Measurements from ENCODE around the gene PDZD2.

Gene PDZD2

GRCh38 chr5:31733371-31733770 lies 94.4 kb downstream of the PDZD2 start:
- Histone ChIP-seq H3K27me3 (ENCODE audit: control insufficient read depth, low read length) (no peaks in the 10 kb centered on the region), H3K9me2 (replicated peaks; ENCODE audit: control insufficient read depth, low read length) (no peaks in the 10 kb centered on the region), H3F3A (ENCODE audit: control insufficient read depth, insufficient read depth) (no peaks in the 10 kb centered on the region), H3K27ac (ENCODE audit: low read depth, low read length) (no peak overlapping the region), H3K4me2 (ENCODE audit: low read length) (no peak overlapping the region), H3K4me3 (ENCODE audit: low read length) (no peak overlapping the region), H4K20me1 (ENCODE audit: control insufficient read depth, insufficient read depth, low read depth, low read length) (no peaks in the 10 kb centered on the region), H3K4me1 (ENCODE audit: control insufficient read depth, low read length) (no peaks in the 10 kb centered on the region), H3K9me3 (ENCODE audit: control insufficient read depth, insufficient read depth, low read length) (no peaks in the 10 kb centered on the region), H3K79me2 (ENCODE audit: control insufficient read depth, low read length) (no peaks in the 10 kb centered on the region), H3K36me3 (ENCODE audit: control insufficient read depth, low read length) (no peaks in the 10 kb centered on the region)
- TF ChIP-seq CTCF (IDR thresholded peaks at IDR 0.05; ENCODE audit: low read depth, low read length, poor library complexity, severe bottlenecking): no peak
- no peak for TF ChIP-seq EZH2phosphoT487 (IDR thresholded peaks at IDR 0.05; ENCODE audit: borderline replicate concordance, low read length)

- H3K9me2 ChIP-seq (replicated peaks; ENCODE audit: control insufficient read depth, low read length): no peaks in the 10 kb centered on the region
- H3K27me3 ChIP-seq (ENCODE audit: control insufficient read depth, low read length): no peaks in the 10 kb centered on the region
- H3K4me3 ChIP-seq (ENCODE audit: low read length): no peak overlapping the region
Measured at GRCh38 chr5:31736127-31736526, 97.2 kb downstream of the PDZD2 start.

GRCh38 chr5:31738199-31738598 lies 99.3 kb downstream of the PDZD2 start:
- no peaks in the 10 kb centered on the region for H3K4me1 ChIP-seq (ENCODE audit: control insufficient read depth, low read length)
- H4K20me1 ChIP-seq (ENCODE audit: control insufficient read depth, insufficient read depth, low read depth, low read length): no peaks in the 10 kb centered on the region
- H3K36me3 ChIP-seq (ENCODE audit: control insufficient read depth, low read length): no peaks in the 10 kb centered on the region
- TF ChIP-seq EZH2phosphoT487 (IDR thresholded peaks at IDR 0.05; ENCODE audit: borderline replicate concordance, low read length): no peak
- no peak for TF ChIP-seq CTCF (IDR thresholded peaks at IDR 0.05; ENCODE audit: low read depth, low read length, poor library complexity, severe bottlenecking)
- no peaks in the 10 kb centered on the region for H3F3A ChIP-seq (ENCODE audit: control insufficient read depth, insufficient read depth)
- no peaks in the 10 kb centered on the region for H3K9me3 ChIP-seq (ENCODE audit: control insufficient read depth, insufficient read depth, low read length)
- no peak overlapping the region for H3K27ac ChIP-seq (ENCODE audit: low read depth, low read length)
- H3K4me3 ChIP-seq (ENCODE audit: low read length): no peak overlapping the region
- no peaks in the 10 kb centered on the region for H3K9me2 ChIP-seq (replicated peaks; ENCODE audit: control insufficient read depth, low read length)
- H3K27me3 ChIP-seq (ENCODE audit: control insufficient read depth, low read length): no peaks in the 10 kb centered on the region
- no peak overlapping the region for H3K4me2 ChIP-seq (ENCODE audit: low read length)
- H3K79me2 ChIP-seq (ENCODE audit: control insufficient read depth, low read length): no peaks in the 10 kb centered on the region

More at GRCh38 chr5:31736127-31736526, 97.2 kb downstream of the PDZD2 start:
- H3K9me3 ChIP-seq (ENCODE audit: control insufficient read depth, insufficient read depth, low read length): no peaks in the 10 kb centered on the region
- H4K20me1 ChIP-seq (ENCODE audit: control insufficient read depth, insufficient read depth, low read depth, low read length): no peaks in the 10 kb centered on the region
- no peaks in the 10 kb centered on the region for H3K79me2 ChIP-seq (ENCODE audit: control insufficient read depth, low read length)
- H3K27ac ChIP-seq (ENCODE audit: low read depth, low read length): no peak overlapping the region
- no peak overlapping the region for H3K4me2 ChIP-seq (ENCODE audit: low read length)
- H3F3A ChIP-seq (ENCODE audit: control insufficient read depth, insufficient read depth): no peaks in the 10 kb centered on the region
- no peak for TF ChIP-seq CTCF (IDR thresholded peaks at IDR 0.05; ENCODE audit: low read depth, low read length, poor library complexity, severe bottlenecking)
- TF ChIP-seq EZH2phosphoT487 (IDR thresholded peaks at IDR 0.05; ENCODE audit: borderline replicate concordance, low read length): no peak
- no peaks in the 10 kb centered on the region for H3K4me1 ChIP-seq (ENCODE audit: control insufficient read depth, low read length)
- H3K36me3 ChIP-seq (ENCODE audit: control insufficient read depth, low read length): no peaks in the 10 kb centered on the region

All from DOHH2 (cell line).